ENCODE measurements around the gene RNF181.

RNF181 gene

DNA sequence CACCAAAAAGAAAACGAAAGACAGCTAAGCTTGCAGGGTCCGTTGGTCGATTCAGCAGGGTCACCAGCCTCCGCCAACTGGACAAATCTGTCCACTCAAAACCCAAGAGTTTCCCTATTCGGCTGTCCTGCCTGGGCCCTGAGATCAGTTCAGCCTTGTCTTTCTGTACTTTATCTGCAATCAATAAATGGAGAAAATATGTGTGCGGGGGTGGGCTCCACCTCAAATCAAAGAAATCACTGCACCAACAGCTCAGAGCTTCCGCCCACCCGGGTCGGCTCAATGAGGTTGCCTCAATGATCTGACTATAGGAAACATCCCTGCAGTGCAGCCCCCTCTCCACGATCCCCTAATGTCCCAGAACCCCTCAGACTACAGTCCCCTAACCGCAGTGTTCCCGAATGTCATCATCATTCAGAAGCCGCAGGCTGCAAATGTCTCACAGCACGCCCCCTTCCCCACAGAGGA lies 34.7 kb upstream of the RNF181 start:
- DNase-seq: no peak
- TF ChIP-seq GATA1 (IDR thresholded peaks at IDR 0.05; ENCODE audit: low read depth, low read length) (no peak), POLR2A (IDR thresholded peaks at IDR 0.05; ENCODE audit: low read length) (no peak)

DNA sequence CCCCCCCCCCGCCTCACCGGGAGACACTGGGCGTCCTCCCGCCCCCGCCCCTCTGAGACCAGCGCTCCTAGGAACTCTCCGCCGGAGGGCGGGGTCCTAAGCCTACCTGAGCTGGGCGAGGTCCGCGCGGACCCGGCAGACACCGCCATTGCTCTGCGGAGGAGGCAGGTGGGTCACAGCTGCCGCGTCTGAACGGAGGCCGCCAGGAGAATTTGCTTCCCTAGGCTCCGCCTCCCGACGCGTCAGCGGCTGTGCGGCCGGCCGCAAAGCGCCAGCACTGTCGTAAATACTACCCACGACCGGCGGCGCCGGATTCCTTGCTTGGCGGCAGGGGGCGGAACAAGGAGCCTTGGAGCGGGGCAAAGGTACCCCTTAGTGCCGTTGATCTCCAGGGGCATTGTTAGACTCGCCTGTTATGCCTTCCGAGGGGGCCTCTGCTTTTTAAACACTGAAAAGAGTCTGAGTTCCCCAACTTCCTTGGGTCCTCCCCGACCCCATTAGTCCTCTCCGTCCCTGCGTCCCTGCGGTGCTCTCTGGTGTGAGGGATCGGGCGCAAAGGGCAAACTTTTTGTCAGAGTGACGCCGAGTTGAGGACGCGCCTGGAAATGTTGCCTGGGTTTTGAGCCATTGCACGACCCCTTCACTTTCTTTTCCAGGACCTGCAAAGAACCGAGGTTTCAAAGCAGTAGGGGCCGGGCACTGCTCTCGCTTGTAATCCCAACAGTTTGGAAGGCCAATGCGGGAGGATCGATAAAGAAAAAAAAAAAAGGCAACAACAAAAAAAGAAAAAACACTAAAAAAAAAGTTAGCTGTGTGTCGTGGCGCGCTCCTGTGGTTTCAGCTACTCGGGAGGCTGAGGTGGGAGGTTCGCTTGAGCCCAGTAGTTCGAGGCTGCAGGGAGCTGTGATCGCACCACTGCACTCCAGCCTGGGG lies 34.0 kb upstream of the RNF181 start, which contains the start of gene GGCX:
GGCX (minus strand) TSS at position 214 of the 933 bp plus-strand sequence; CDS start at position 149, 65 bp downstream.
- no peak for TF ChIP-seq GATA1 (IDR thresholded peaks at IDR 0.05; ENCODE audit: low read depth, low read length)
- TF ChIP-seq POLR2A (IDR thresholded peaks at IDR 0.05; ENCODE audit: low read length): peak; percentile 97
- DNase-seq: peak; percentile 97

DNA sequence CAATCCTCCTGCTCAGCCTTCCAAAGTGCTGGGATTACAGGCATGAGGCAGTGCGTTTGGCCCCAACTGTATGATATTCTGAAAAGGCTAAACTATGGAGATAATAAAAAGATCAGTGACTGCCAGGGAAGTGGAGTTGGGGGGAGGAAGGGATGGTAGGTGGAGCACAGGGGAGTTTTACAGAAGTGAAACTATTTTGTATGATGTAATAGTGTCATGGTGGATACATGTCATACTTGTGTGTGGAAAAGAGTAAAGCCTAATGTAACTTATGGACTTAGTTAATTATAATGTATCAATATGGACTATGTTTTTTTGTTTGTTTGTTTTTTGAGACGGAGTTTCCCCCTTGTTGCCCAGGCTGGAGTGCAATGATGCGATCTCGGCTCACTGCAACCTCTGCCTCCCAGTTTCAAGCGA lies 31.4 kb upstream of the RNF181 start:
- TF ChIP-seq POLR2A (IDR thresholded peaks at IDR 0.05; ENCODE audit: low read length): no peak

DNA sequence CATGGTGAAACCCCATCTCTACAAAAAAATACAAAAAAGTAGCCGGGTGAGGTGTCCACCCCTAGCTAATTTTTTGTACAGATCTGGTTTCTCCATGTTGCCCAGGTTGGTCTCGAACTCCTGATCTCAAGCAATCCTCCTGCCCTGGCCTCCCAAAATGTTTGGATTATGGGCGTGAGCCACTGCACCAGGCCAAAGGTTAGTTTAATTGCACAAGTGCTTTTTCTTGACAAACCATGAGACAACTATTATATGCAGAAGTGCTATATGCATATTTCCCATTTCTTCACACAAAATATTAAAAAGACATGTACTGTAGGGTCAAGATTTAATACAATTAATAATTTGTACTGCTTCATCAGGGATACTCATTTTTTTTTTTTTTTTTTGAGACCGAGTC lies 29.3 kb upstream of the RNF181 start:
- no peak for TF ChIP-seq POLR2A (IDR thresholded peaks at IDR 0.05; ENCODE audit: low read length)
- TF ChIP-seq GATA1 (IDR thresholded peaks at IDR 0.05; ENCODE audit: low read depth, low read length): no peak
- no peak for DNase-seq

More for the DNA sequence above, 31.4 kb upstream of the RNF181 start:
- peak; percentile 25 to 60 for DNase-seq

DNA sequence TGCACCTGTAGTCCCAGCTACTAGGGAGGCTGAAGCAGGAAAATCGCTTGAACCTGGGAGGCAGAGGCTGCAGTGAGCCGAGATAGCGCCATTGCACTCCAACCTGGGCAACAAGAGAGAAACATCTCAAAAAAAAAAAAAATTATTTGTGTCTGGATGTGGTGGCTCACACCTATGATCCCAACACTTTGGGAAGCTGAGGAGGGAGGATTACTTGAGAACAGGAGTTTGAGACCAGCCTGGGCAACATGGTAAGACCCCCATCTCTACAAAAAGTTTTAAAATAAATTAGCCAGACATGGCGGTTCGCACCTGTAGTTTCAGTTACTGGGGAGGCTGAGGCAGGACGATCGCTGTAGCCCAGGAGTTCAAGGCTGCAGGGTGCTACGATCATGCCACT lies 19.8 kb upstream of the RNF181 start:
- TF ChIP-seq GATA1 (IDR thresholded peaks at IDR 0.05; ENCODE audit: low read depth, low read length): no peak
- no peak for TF ChIP-seq POLR2A (IDR thresholded peaks at IDR 0.05; ENCODE audit: low read length)
- no peak for DNase-seq

DNA sequence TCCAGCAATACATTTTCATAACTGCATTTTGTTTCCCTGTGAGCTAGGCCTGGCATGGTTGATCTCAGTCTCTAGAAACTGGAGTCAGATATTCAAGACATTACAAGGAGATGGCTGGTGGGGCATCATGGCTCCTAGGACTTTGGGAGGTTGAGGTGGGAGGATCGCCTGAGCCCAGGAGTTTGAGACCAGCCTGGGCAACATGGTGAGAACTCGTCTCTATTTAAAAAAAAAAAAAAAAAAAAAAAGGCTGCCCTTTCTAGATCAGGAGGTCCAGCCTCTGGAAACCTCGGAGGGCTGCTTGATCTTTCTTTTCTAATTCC lies 18.5 kb upstream of the RNF181 start:
- DNase-seq: no peak
- TF ChIP-seq POLR2A (IDR thresholded peaks at IDR 0.05; ENCODE audit: low read length): no peak
- TF ChIP-seq GATA1 (IDR thresholded peaks at IDR 0.05; ENCODE audit: low read depth, low read length): no peak

DNA sequence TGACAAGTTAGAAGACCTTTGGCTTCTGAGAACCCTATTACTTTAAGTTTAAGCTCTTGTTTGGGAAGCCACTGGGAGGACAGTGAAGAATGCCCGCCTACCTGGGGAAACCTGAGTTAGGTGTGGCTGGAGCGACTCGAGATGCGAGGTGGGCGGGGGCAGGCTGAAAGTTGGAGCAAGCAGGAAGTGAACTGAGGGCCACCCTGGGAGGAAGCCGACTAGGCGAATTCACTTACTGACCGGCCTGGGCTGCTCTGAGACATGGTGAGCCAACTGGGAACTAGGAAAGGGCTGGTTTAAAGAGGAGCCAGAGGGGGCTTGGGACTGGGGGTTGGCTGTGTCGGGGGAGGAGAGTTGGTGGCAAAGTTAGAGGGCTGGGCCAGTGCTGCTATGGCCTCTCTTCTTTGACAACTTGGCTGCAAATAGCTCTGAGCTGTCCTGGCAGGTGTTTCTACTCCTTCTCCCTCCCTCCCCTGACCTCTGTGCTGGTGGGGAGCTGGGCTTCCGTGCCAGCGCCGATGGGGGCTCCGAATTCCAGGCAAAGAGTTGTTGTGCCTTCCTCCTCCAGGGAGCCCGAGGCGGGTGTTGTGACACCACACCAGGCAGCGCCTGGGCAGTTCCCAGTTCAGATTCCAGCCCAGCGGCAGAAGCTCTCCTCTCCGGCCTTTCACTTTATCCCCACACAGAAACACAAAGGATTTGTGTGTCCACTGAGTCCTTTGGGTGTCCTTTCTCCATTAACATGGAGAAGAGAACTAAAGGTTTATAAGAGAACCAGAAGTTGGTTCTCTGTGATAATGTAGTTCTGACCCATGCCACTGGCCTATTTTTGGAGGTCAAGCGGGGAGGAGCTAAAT lies 17.9 kb upstream of the RNF181 start, which contains the start of gene VAMP8:
VAMP8 (plus strand) TSS at position 201 of the 857 bp plus-strand sequence; CDS start at position 262, 61 bp downstream.
- peak; percentile 56 to 59 for DNase-seq
- TF ChIP-seq GATA1 (IDR thresholded peaks at IDR 0.05; ENCODE audit: low read depth, low read length): no peak
- TF ChIP-seq POLR2A (IDR thresholded peaks at IDR 0.05; ENCODE audit: low read length): peak; percentile 46

DNA sequence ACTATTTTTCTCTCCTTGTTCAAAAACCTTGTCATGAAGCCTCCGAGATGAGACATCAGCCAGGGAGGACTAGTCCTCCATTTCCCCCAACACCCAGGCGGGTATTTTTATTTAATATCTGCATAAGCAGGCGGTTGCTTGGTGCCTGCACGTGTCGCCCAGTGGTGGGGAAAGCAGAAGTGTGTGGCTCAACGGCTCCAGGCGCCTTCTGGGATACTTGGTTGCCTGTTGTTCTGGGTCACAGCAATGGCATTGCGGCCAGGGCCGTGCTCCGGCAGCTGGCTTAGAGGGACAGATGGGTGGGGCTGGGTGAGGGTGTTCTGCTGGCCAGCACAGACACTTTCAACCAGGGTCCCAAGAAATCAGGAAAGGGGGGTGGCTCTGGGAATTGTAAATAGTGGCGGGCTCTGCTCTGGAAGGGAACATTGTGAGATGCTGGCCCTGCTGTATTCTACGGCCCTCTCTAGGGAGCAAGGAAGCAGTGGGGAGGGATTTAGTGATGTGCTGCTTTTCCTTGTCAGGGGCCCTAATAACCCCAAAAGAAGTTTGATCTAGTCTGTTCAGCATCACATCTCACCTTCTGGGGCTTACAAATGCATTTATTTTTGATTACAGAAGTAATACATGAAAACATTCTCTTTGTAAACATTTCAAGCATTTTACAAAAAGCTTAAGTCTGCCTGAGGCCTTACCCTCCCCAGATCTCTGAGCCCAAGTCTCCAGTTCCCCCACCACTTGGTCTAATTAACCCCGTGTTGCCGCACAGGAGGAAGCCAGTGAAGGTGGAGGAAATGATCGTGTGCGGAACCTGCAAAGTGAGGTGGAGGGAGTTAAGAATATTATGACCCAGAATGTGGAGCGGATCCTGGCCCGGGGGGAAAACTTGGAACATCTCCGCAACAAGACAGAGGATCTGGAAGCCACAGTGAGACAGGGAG lies 17.0 kb upstream of the RNF181 start:
- TF ChIP-seq POLR2A (IDR thresholded peaks at IDR 0.05; ENCODE audit: low read length) (no peak), GATA1 (IDR thresholded peaks at IDR 0.05; ENCODE audit: low read depth, low read length) (no peak)
- DNase-seq: peak; percentile 60 to 66

DNA sequence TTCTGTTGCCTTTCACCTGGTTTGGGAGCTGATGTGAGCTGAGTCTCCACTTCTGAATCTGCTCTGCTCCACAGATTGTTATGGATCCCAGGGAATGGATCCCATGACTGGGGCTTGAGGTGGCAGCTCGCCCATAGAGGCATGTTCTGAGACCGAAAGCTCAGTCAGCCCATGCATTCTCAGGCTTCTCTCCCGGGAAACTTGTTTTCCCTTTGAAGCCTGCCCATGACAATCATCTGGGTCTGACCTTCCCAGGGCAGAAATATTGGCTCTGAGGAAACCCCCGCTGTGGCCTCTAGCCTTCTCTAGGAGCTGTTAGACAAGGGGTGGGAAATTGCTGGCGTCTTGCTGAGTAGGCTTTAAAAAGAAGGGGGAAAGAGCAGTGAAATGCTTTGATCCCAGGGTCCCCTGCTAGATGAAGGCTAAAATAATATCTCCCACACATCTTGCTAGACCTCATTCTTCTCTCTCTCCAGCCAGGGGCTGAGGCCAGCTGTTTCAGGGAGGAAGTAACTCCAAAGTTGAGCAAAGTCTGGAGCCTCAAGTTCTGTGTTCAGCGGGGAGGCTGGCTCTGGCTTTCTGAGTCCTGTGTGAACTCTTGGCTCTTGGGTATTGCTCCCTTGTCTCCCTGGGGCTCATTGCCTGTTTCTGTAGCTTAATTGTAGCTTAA lies 16.1 kb upstream of the RNF181 start:
- no peak for DNase-seq
- TF ChIP-seq GATA1 (IDR thresholded peaks at IDR 0.05; ENCODE audit: low read depth, low read length): no peak
- TF ChIP-seq POLR2A (IDR thresholded peaks at IDR 0.05; ENCODE audit: low read length): no peak

DNA sequence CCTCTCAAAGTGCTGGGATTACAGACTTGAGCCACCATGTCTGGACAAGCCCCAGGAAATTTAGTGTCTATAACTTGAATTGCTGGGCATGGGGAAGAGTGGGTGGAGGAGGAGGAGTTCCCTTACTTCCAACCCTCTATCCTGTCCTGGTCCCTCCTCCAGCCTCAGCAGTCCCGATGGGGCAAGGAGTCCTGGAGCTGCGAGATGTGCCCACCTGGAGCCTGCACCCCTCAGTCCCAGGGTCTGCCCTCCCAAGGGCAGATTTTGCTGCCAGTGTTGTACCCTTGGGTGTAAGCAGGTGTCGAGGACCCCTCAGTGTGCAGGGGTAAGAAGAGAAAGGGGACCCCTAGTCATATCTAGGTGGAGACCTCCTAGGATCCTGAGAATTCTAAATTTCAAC lies 15.3 kb upstream of the RNF181 start:
- TF ChIP-seq GATA1 (IDR thresholded peaks at IDR 0.05; ENCODE audit: low read depth, low read length): no peak
- TF ChIP-seq POLR2A (IDR thresholded peaks at IDR 0.05; ENCODE audit: low read length): no peak
- no peak for DNase-seq

DNA sequence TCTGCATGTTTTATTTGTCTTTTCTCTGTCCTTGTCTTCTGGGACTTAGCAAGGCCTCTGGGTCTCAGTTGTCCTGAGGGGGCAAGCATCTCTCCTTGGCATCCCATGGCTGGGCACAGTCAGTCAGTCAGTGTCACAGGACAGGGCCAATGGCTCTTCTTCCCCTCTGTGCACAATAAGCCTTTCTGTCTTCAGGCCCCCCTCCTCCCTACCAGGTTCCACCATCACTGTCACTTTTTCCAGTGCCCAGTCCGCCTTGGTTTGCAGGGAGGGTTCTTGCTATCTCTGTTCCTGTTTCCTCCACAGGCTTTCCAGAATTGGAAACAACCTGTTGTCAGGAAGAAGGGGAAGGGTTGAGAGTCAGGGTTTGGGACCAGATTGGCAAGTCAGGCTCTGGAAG lies 13.1 kb upstream of the RNF181 start:
- no peak for DNase-seq
- TF ChIP-seq POLR2A (IDR thresholded peaks at IDR 0.05; ENCODE audit: low read length) (no peak), GATA1 (IDR thresholded peaks at IDR 0.05; ENCODE audit: low read depth, low read length) (no peak)

DNA sequence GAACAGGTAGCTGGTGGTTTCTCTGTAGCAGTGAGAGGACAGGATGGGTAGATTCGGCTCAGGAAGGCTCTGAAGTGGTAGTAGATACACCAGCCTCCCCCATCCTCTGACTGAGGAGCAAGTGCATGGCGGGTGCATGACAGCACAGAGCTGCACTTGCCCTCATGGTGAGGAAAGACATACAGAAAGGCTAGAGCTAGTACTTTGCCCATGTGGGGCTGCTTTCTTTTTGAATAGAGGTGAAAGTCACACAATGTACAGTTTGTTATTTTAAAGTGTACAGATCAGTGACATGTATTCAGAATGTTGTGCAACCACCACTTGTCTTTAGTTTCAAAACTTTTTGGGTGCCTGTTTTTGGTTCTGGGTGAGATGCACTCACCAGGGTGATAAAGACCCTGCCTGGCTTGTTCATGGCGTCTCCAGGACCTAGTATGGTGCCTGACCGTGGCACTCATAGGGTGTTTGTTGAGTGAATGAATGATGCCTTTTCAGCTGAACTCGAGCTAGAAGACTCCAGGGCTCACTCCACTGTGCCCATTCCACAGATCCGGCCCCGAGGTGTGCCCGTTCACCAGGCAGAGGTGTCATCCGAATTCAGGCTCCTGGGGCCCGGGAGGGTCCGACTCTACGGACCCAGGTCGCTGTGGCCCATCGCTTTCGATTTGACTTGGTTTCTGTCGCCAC lies 11.7 kb upstream of the RNF181 start:
- DNase-seq: no peak
- TF ChIP-seq POLR2A (IDR thresholded peaks at IDR 0.05; ENCODE audit: low read length): no peak
- TF ChIP-seq GATA1 (IDR thresholded peaks at IDR 0.05; ENCODE audit: low read depth, low read length): no peak

All from erythroblast (primary cell).